IgD-negative memory B cell (primary cell): Measurements from ENCODE around the gene PDE3B. TPM values are rescaled to one million over a fixed set of nuclear protein-coding genes. Genes with fewer than 3 reads are reported as not detected.
"Not testable (repeated sequence)": the region's sequence is repeated elsewhere in the genome, so short reads cannot be mapped to it uniquely, and the experiment has no call there.

ENCODE experiments used
- H3K27ac Mint-ChIP-seq, 3 donors: one replicate each; pipeline ENCODE4 v1.8.0; 2020 to 2022; ENCODE audit warnings: mild to moderate bottlenecking in 3 of 3, mixed read lengths in 3 of 3, moderate library complexity in 1 of 3
- H3K27me3 Mint-ChIP-seq: one replicate; pipeline ENCODE4 v1.8.0; 2021; ENCODE audit warnings: mixed read lengths
- H3K36me3 Mint-ChIP-seq: one replicate; pipeline ENCODE4 v1.8.0; 2020; ENCODE audit warnings: mild to moderate bottlenecking, mixed read lengths
- H3K4me1 Mint-ChIP-seq, 3 donors: one replicate each; pipeline ENCODE4 v1.8.0; 2020 to 2022; ENCODE audit warnings: mixed read lengths in 3 of 3, mild to moderate bottlenecking in 1 of 3
- H3K4me3 Mint-ChIP-seq, 4 donors: one replicate each; pipeline ENCODE4 v1.8.0; 2020 to 2022; ENCODE audit warnings: mild to moderate bottlenecking in 4 of 4, mixed read lengths in 4 of 4, moderate library complexity in 3 of 4
- H3K9me3 Mint-ChIP-seq, 3 donors: one replicate each; pipeline ENCODE4 v1.8.0; 2020 to 2021; ENCODE audit warnings: mixed read lengths in 3 of 3, mild to moderate bottlenecking in 1 of 3
- polyA plus RNA-seq: library from polyadenylated mRNA; unstranded; fragments of 300-500 nt; fragmentation: Illumina TruSeq; gene quantifications from one replicate; pipeline ENCODE4 v1.2.3, GENCODE V29; 2021

Gene PDE3B
- polyA plus RNA-seq = 5.5 TPM

GRCh38 chr11:14643697-14644225 is at the start of gene PDE3B:
PDE3B (plus strand) TSS chr11:14643804; CDS start chr11:14644076, 272 bp downstream.
- H3K4me3 Mint-ChIP-seq = peak within 1 kb of the TSS; percentile 85 to 96 (median 88)
- H3K27ac Mint-ChIP-seq = peak within 1 kb of the TSS; percentile 18 to 84 (median 38)
- H3K36me3 Mint-ChIP-seq = no peaks in the 10 kb centered on the region
- no peaks in the 10 kb centered on the region for H3K9me3 Mint-ChIP-seq
- H3K4me1 Mint-ChIP-seq = peaks cover 10 to 19% (median 11%) of the 10 kb centered on the region in 3 donors
- H3K27me3 Mint-ChIP-seq = peaks cover 21% of the 10 kb centered on the region

GRCh38 chr11:14595261-14595660 is 48.3 kb upstream of the PDE3B start:
- peak overlapping the region in 1 of 4 donors; percentile 44 for H3K4me3 Mint-ChIP-seq
- peak overlapping the region in 1 of 3 donors; percentile 67 for H3K27ac Mint-ChIP-seq
- H3K27me3 Mint-ChIP-seq = peaks cover 11% of the 10 kb centered on the region
- H3K36me3 Mint-ChIP-seq, H3K9me3 Mint-ChIP-seq: not testable (repeated sequence)
- peaks cover 13 to 15% (median 15%) of the 10 kb centered on the region in 3 donors for H3K4me1 Mint-ChIP-seq

GRCh38 chr11:14607713-14608112 is 35.9 kb upstream of the PDE3B start:
- H3K4me1 Mint-ChIP-seq = no peaks in the 10 kb centered on the region
- no peak overlapping the region for H3K4me3 Mint-ChIP-seq
- H3K27ac Mint-ChIP-seq = no peak overlapping the region
- H3K36me3 Mint-ChIP-seq = peaks cover 3% of the 10 kb centered on the region
- H3K27me3 Mint-ChIP-seq = peaks cover 6% of the 10 kb centered on the region
- H3K9me3 Mint-ChIP-seq = peaks cover 0 to 5% (median 0%) of the 10 kb centered on the region in 3 donors

GRCh38 chr11:14609902-14610301 is 33.7 kb upstream of the PDE3B start:
- no peak overlapping the region for H3K27ac Mint-ChIP-seq
- peaks cover 0 to 5% (median 0%) of the 10 kb centered on the region in 3 donors for H3K9me3 Mint-ChIP-seq
- H3K36me3 Mint-ChIP-seq = peaks cover 3% of the 10 kb centered on the region
- no peaks in the 10 kb centered on the region for H3K4me1 Mint-ChIP-seq
- no peak overlapping the region for H3K4me3 Mint-ChIP-seq
- peaks cover 4% of the 10 kb centered on the region for H3K27me3 Mint-ChIP-seq

- no peaks in the 10 kb centered on the region for H3K4me1 Mint-ChIP-seq
- H3K9me3 Mint-ChIP-seq = peaks cover 0 to 5% (median 0%) of the 10 kb centered on the region in 3 donors
- no peak overlapping the region for H3K27ac Mint-ChIP-seq
- H3K36me3 Mint-ChIP-seq = peaks cover 2% of the 10 kb centered on the region
- no peak overlapping the region for H3K4me3 Mint-ChIP-seq
- H3K27me3 Mint-ChIP-seq = peaks cover 2% of the 10 kb centered on the region
Measured at GRCh38 chr11:14611939-14612338, 31.7 kb upstream of the PDE3B start.

GRCh38 chr11:14612694-14613093 is 30.9 kb upstream of the PDE3B start:
- no peak overlapping the region for H3K4me3 Mint-ChIP-seq
- peaks cover 2% of the 10 kb centered on the region for H3K36me3 Mint-ChIP-seq
- no peaks in the 10 kb centered on the region for H3K27me3 Mint-ChIP-seq
- H3K9me3 Mint-ChIP-seq = peaks cover 0 to under 1% (median 0%) of the 10 kb centered on the region in 3 donors
- peaks cover 0 to 2% (median 0%) of the 10 kb centered on the region in 3 donors for H3K4me1 Mint-ChIP-seq
- no peak overlapping the region for H3K27ac Mint-ChIP-seq

GRCh38 chr11:14614091-14614622 is 29.4 kb upstream of the PDE3B start:
- Mint-ChIP-seq H3K4me3 (no peak overlapping the region), H3K4me1 (peaks cover 0 to 2% (median 0%) of the 10 kb centered on the region in 3 donors)

GRCh38 chr11:14617241-14618027 is 26.2 kb upstream of the PDE3B start:
- H3K9me3 Mint-ChIP-seq = no peaks in the 10 kb centered on the region
- H3K27ac Mint-ChIP-seq = no peak overlapping the region
- H3K36me3 Mint-ChIP-seq = no peaks in the 10 kb centered on the region
- H3K4me3 Mint-ChIP-seq = no peak overlapping the region
- peaks cover 0 to 2% (median 0%) of the 10 kb centered on the region in 3 donors for H3K4me1 Mint-ChIP-seq
- no peaks in the 10 kb centered on the region for H3K27me3 Mint-ChIP-seq

More at GRCh38 chr11:14614091-14614622, 29.4 kb upstream of the PDE3B start:
- no peak overlapping the region for H3K27ac Mint-ChIP-seq
- no peaks in the 10 kb centered on the region for H3K9me3 Mint-ChIP-seq
- H3K36me3 Mint-ChIP-seq = peaks cover 2% of the 10 kb centered on the region
- H3K27me3 Mint-ChIP-seq = no peaks in the 10 kb centered on the region

GRCh38 chr11:14618060-14618459 is 25.5 kb upstream of the PDE3B start:
- H3K27me3 Mint-ChIP-seq = no peaks in the 10 kb centered on the region
- no peak overlapping the region for H3K27ac Mint-ChIP-seq
- no peaks in the 10 kb centered on the region for H3K36me3 Mint-ChIP-seq
- H3K4me3 Mint-ChIP-seq = no peak overlapping the region
- H3K4me1 Mint-ChIP-seq = peaks cover 0 to 2% (median 0%) of the 10 kb centered on the region in 3 donors
- no peaks in the 10 kb centered on the region for H3K9me3 Mint-ChIP-seq

- H3K4me1 Mint-ChIP-seq = peaks cover 0 to 2% (median 0%) of the 10 kb centered on the region in 3 donors
Measured at GRCh38 chr11:14619603-14620531, 23.7 kb upstream of the PDE3B start.

GRCh38 chr11:14622223-14622954 is 21.2 kb upstream of the PDE3B start:
- Mint-ChIP-seq H3K4me3 (no peak overlapping the region), H3K36me3 (no peaks in the 10 kb centered on the region), H3K27ac (no peak overlapping the region), H3K4me1 (peaks cover 13 to 21% (median 19%) of the 10 kb centered on the region in 3 donors), H3K27me3 (no peaks in the 10 kb centered on the region), H3K9me3 (no peaks in the 10 kb centered on the region)

More at GRCh38 chr11:14619603-14620531, 23.7 kb upstream of the PDE3B start:
- no peaks in the 10 kb centered on the region for H3K9me3 Mint-ChIP-seq
- H3K4me3 Mint-ChIP-seq = no peak overlapping the region
- no peaks in the 10 kb centered on the region for H3K27me3 Mint-ChIP-seq
- no peak overlapping the region for H3K27ac Mint-ChIP-seq
- no peaks in the 10 kb centered on the region for H3K36me3 Mint-ChIP-seq

GRCh38 chr11:14623036-14623435 is 20.6 kb upstream of the PDE3B start:
- Mint-ChIP-seq H3K9me3 (no peaks in the 10 kb centered on the region), H3K27ac (no peak overlapping the region), H3K4me1 (peaks cover 15 to 21% (median 19%) of the 10 kb centered on the region in 3 donors), H3K4me3 (no peak overlapping the region), H3K36me3 (no peaks in the 10 kb centered on the region), H3K27me3 (no peaks in the 10 kb centered on the region)

- H3K4me1 Mint-ChIP-seq = peaks cover 15 to 21% (median 19%) of the 10 kb centered on the region in 3 donors
- H3K9me3 Mint-ChIP-seq = no peaks in the 10 kb centered on the region
- H3K27me3 Mint-ChIP-seq = no peaks in the 10 kb centered on the region
- H3K4me3 Mint-ChIP-seq = peak overlapping the region; percentile 18 to 87 (median 65)
- peak overlapping the region; percentile 18 to 83 (median 45) for H3K27ac Mint-ChIP-seq
- H3K36me3 Mint-ChIP-seq = no peaks in the 10 kb centered on the region
Measured at GRCh38 chr11:14625586-14626205, 17.9 kb upstream of the PDE3B start.
